K562 (cell line): ENCODE results near the gene HPCA. TPM values are rescaled to one million over a fixed set of nuclear protein-coding genes. Genes with fewer than 3 reads are reported as not detected.

Experiments used
- ARID2 ChIP-seq: fragments of 450-650 bp; IDR thresholded peaks from 2 replicates; pipeline ENCODE4 v1.6.1; 2017; ENCODE audit warnings: antibody characterized with exemption, mild to moderate bottlenecking
- ATF3 ChIP-seq, 2 experiments: fragments of 450-650 bp in 1 of 2; sonication (generic) in 1 of 2; formaldehyde crosslinking in 1 of 2; IDR thresholded peaks in 1 of 2; conservative IDR thresholded peaks in 1 of 2; 2 replicates each; pipeline versions ENCODE4 v1.6.1 to v1.8.1; 2016 to 2023; ENCODE audit warnings: mild to moderate bottlenecking in 2 of 2, moderate library complexity in 2 of 2, inconsistent platforms in 1 of 2, missing genetic modification reagents in 1 of 2
- BRF1 ChIP-seq: IDR thresholded peaks from 3 replicates; pipeline ENCODE4 v1.6.1; 2011; ENCODE audit warnings: borderline replicate concordance, mild to moderate bottlenecking; ENCODE audit not compliant: insufficient read length; ENCODE audit errors: extremely low read depth
- CHD4 ChIP-seq: fragments of 200-600 bp; sonication (generic); IDR thresholded peaks from 3 replicates; pipeline ENCODE4 v1.6.1; 2012; ENCODE audit warnings: low read depth, mild to moderate bottlenecking, mixed read lengths, low read length, inconsistent platforms; ENCODE audit not compliant: insufficient read depth, insufficient replicate concordance, poor library complexity, severe bottlenecking
- GABPB1 ChIP-seq: sonication (generic); formaldehyde crosslinking; IDR thresholded peaks from 2 replicates; pipeline ENCODE4 v1.8.0; 2022; ENCODE audit warnings: mild to moderate bottlenecking, missing genetic modification reagents
- HES1 ChIP-seq: fragments of 450-650 bp; IDR thresholded peaks from 2 replicates; pipeline ENCODE4 v1.6.1; 2016; ENCODE audit warnings: low read depth, mild to moderate bottlenecking, moderate library complexity
- HMBOX1 ChIP-seq: sonication (generic); IDR thresholded peaks from 2 replicates; pipeline ENCODE4 v1.6.1; 2016
- KDM4B ChIP-seq, 2 experiments: fragments of 450-650 bp in 1 of 2; sonication (generic) in 1 of 2; IDR thresholded peaks; 2 replicates each; pipeline ENCODE4 v1.6.1; 2016 to 2017; ENCODE audit warnings: borderline replicate concordance in 2 of 2, antibody characterized with exemption in 1 of 2, low read depth in 1 of 2, mild to moderate bottlenecking in 1 of 2
- MYNN ChIP-seq, 2 experiments: sonication (generic); formaldehyde crosslinking in 1 of 2; IDR thresholded peaks; 2 replicates each; pipeline versions ENCODE4 v1.5.0 to v1.6.1; 2016 to 2020; ENCODE audit warnings: antibody characterized with exemption in 1 of 2, missing genetic modification reagents in 1 of 2
- NFYB ChIP-seq: IDR thresholded peaks from 2 replicates; pipeline ENCODE4 v1.6.1; 2011; ENCODE audit warnings: mild to moderate bottlenecking, moderate library complexity; ENCODE audit not compliant: insufficient read length; ENCODE audit errors: extremely low read depth
- PHB ChIP-seq: fragments of 250-450 bp; sonication (Bioruptor Pico); IDR thresholded peaks from 2 replicates; pipeline ENCODE4 v1.5.0; 2021
- RBM34 ChIP-seq: fragments of 200-400 bp; formaldehyde crosslinking; IDR thresholded peaks from 2 replicates; pipeline ENCODE4 v1.6.1; 2018; ENCODE audit warnings: low read length, borderline replicate concordance; ENCODE audit not compliant: insufficient read depth
- SNRNP70 ChIP-seq: fragments of 200-400 bp; formaldehyde crosslinking; optimal IDR thresholded peaks from 2 replicates; pipeline ENCODE3; 2017; ENCODE audit warnings: low read depth, low read length
- ZBED1 ChIP-seq: IDR thresholded peaks from 2 replicates; pipeline ENCODE4 v1.6.1; 2014
- ZFP30 ChIP-seq: fragments of 250-450 bp; sonication (Bioruptor Pico); IDR thresholded peaks from 2 replicates; pipeline ENCODE4 v1.8.0; 2022; ENCODE audit warnings: moderate library complexity, mild to moderate bottlenecking, inconsistent platforms, borderline replicate concordance
- ZFX ChIP-seq: sonication (generic); formaldehyde crosslinking; IDR thresholded peaks from 2 replicates; pipeline ENCODE4 v1.8.0; 2022; ENCODE audit warnings: mild to moderate bottlenecking, missing genetic modification reagents, moderate library complexity
- ZNF133 ChIP-seq: fragments of 250-450 bp; sonication (Bioruptor Pico); IDR thresholded peaks from 2 replicates; pipeline ENCODE4 v1.4.0; 2020; ENCODE audit warnings: mild to moderate bottlenecking
- ZNF232 ChIP-seq: sonication (generic); formaldehyde crosslinking; IDR thresholded peaks from 2 replicates; pipeline ENCODE4 v1.8.0; 2022; ENCODE audit warnings: mild to moderate bottlenecking, missing genetic modification reagents
- ZNF274 ChIP-seq: IDR thresholded peaks from 2 replicates; pipeline ENCODE4 v1.6.1; 2011; ENCODE audit warnings: low read depth, mild to moderate bottlenecking, low read length, moderate library complexity, borderline replicate concordance
- ZNF347 ChIP-seq: fragments of 450-650 bp; formaldehyde crosslinking; IDR thresholded peaks from 2 replicates; pipeline ENCODE4 v1.4.0; 2020; ENCODE audit warnings: low read depth, mild to moderate bottlenecking, moderate library complexity
- ZNF507 ChIP-seq: conservative IDR thresholded peaks from 2 replicates; pipeline ENCODE4 v1.6.1; 2017; ENCODE audit warnings: missing genetic modification characterization, missing compliant biosample characterization
- ZNF699 ChIP-seq: fragments of 250-450 bp; sonication (Bioruptor Pico); IDR thresholded peaks from 2 replicates; pipeline ENCODE4 v1.8.0; 2021; ENCODE audit warnings: mild to moderate bottlenecking, moderate library complexity; ENCODE audit not compliant: insufficient replicate concordance
- ZNF778 ChIP-seq: fragments of 450-650 bp; formaldehyde crosslinking; IDR thresholded peaks from 2 replicates; pipeline ENCODE4 v1.4.0; 2020; ENCODE audit warnings: mild to moderate bottlenecking, moderate library complexity
- polyA plus RNA-seq, 8 experiments: library from polyadenylated mRNA; depleted of rRNA in 4 of 8; stranded (reverse) in 5 of 8; unstranded in 3 of 8; fragments of >200 nt; fragmentation: Nextera tagmentation in 2 of 8; fragmentation: Illumina TruSeq in 1 of 8; extraction: Ambion mirVana in 2 of 8; extraction: Trizol in 1 of 8; gene quantifications; 2 replicates each; pipeline versions ENCODE4 v1.2.1 to v1.2.3, GENCODE V29; 2011 to 2014; ENCODE audit warnings: inconsistent platforms in 1 of 8, missing spikeins in 1 of 8
- total RNA-seq, 7 experiments: library from RNA; depleted of rRNA in 6 of 7; stranded (reverse); fragments of >200 nt in 6 of 7; fragmentation: Illumina TruSeq in 2 of 7; extraction: Trizol in 2 of 7; gene quantifications; 2 replicates each; pipeline versions ENCODE4 v1.2.1 to v1.2.3, GENCODE V29; 2011 to 2021; ENCODE audit warnings: low replicate concordance in 1 of 7

The HPCA gene
- total and polyA plus RNA-seq, 9 of the 15 experiments (the other 6 are each of a cell fraction or from before 2014, with no cell fraction given), result not detected

GRCh38 chr1:32939655-32940371 is 53.5 kb downstream of the HPCA start (continued):
- TF ChIP-seq ATF3 (IDR thresholded peaks at IDR 0.05) (0 out of 2 replicates have a peak, but pooled peaks have one; percentile 6), ATF3 (CRISPR knock-in tag; conservative IDR thresholded peaks at IDR 0.05) (no peak), ZNF274 (no peak), CHD4 (no peak), KDM4B (IDR thresholded peaks at IDR 0.05; ENCODE audit: borderline replicate concordance in 2 of 2, low read depth in 1 of 2) (no peak), PHB (CRISPR knock-in tag) (no peak), ZNF232 (CRISPR knock-in tag) (no peak), HMBOX1 (peak; percentile 74), NFYB (no peak), RBM34 (no peak), ZNF699 (CRISPR knock-in tag) (no peak), HES1 (no peak), ZNF778 (no peak), ZBED1 (no peak), ZFP30 (CRISPR knock-in tag) (no peak), ZNF133 (CRISPR knock-in tag) (no peak), SNRNP70 (no peak), GABPB1 (CRISPR knock-in tag) (no peak), ARID2 (no peak), BRF1 (no peak), ZNF507 (no peak), ZFX (no peak), MYNN (IDR thresholded peaks at IDR 0.05) (no peak), MYNN (CRISPR knock-in tag; IDR thresholded peaks at IDR 0.05) (no peak), ZNF347 (CRISPR knock-in tag) (no peak)
